ENCODE data around the gene C1orf105. TPM values are rescaled to one million over a fixed set of nuclear protein-coding genes. Genes with fewer than 3 reads are reported as not detected.

C1orf105 gene
- polyA plus RNA-seq, 1 donor (not counting 4 experiments of a cell fraction or from before 2014, with no cell fraction given) = not detected

- H3K36me3 ChIP-seq (ENCODE audit: control insufficient read depth in 2 of 2, extremely low read depth in 1 of 2, insufficient read depth in 2 of 2, low read length in 2 of 2) = no peaks in the 10 kb centered on the region
- TF ChIP-seq EZH2 (IDR thresholded peaks at IDR 0.05; ENCODE audit: low read length) (no peak), CTCF (optimal IDR thresholded peaks at IDR 0.05 in 1 of 3, IDR thresholded peaks at IDR 0.05 in 1 of 3, conservative IDR thresholded peaks at IDR 0.05 in 1 of 3; ENCODE audit: extremely low read depth in 1 of 3, insufficient read depth in 2 of 3, low read length in 3 of 3) (no peak)
Measured at GRCh38 chr1:172388490-172388889, 32.0 kb upstream of the C1orf105 start.

GRCh38 chr1:172390301-172390682 lies 30.2 kb upstream of the C1orf105 start:
- H3K9me1 ChIP-seq (ENCODE audit: control insufficient read depth, extremely low read depth, insufficient read depth, low read length) = no peaks in the 10 kb centered on the region
- no peaks in the 10 kb centered on the region for H3K9me3 ChIP-seq (ENCODE audit: control insufficient read depth, low read depth, low read length)
- peak overlapping the region; percentile 87 for H3K4me2 ChIP-seq (ENCODE audit: control insufficient read depth, extremely low read depth, insufficient read depth, low read depth, low read length)
- peak; percentile 68 for FAIRE-seq
- no peaks in the 10 kb centered on the region for H3K27me3 ChIP-seq (ENCODE audit: control insufficient read depth, extremely low read depth, insufficient read depth, low read length)
- no peaks in the 10 kb centered on the region for H3K79me2 ChIP-seq (ENCODE audit: control insufficient read depth, insufficient read depth, low read length)
- dilution Hi-C loops (cut with MboI; ENCODE audit: extremely low pct_ligation_motif_present, low sequenced_read_pairs) = no loop called here
- no peak overlapping the region for H3K4me3 ChIP-seq (ENCODE audit: control insufficient read depth in 2 of 3, extremely low read depth in 1 of 3, insufficient read depth in 2 of 3, low read depth in 1 of 3, low read length in 3 of 3)
- no peak overlapping the region for H3K9ac ChIP-seq (ENCODE audit: control insufficient read depth, extremely low read depth, insufficient read depth, low read length)
- DNase-seq (ENCODE audit: low read depth, low spot score) = no peak
- peaks cover 17% of the 10 kb centered on the region for H3K4me1 ChIP-seq (ENCODE audit: control insufficient read depth, extremely low read depth, insufficient read depth, low read length)
- no peak overlapping the region for H3K27ac ChIP-seq (ENCODE audit: control insufficient read depth, insufficient read depth, low read length)
- H3K36me3 ChIP-seq (ENCODE audit: control insufficient read depth in 2 of 2, extremely low read depth in 1 of 2, insufficient read depth in 2 of 2, low read length in 2 of 2) = no peaks in the 10 kb centered on the region
- no peaks in the 10 kb centered on the region for H4K20me1 ChIP-seq (ENCODE audit: control insufficient read depth, extremely low read depth, insufficient read depth, low read length)
- no peak overlapping the region for H2AFZ ChIP-seq (ENCODE audit: control insufficient read depth, low read length)
- TF ChIP-seq CTCF (optimal IDR thresholded peaks at IDR 0.05 in 1 of 3, IDR thresholded peaks at IDR 0.05 in 1 of 3, conservative IDR thresholded peaks at IDR 0.05 in 1 of 3; ENCODE audit: extremely low read depth in 1 of 3, insufficient read depth in 2 of 3, low read length in 3 of 3) (no peak), EZH2 (IDR thresholded peaks at IDR 0.05; ENCODE audit: low read length) (no peak)

More at GRCh38 chr1:172388490-172388889, 32.0 kb upstream of the C1orf105 start:
- dilution Hi-C loops (cut with MboI; ENCODE audit: extremely low pct_ligation_motif_present, low sequenced_read_pairs) = no loop called here
- FAIRE-seq = no peak
- Histone ChIP-seq H3K27me3 (ENCODE audit: control insufficient read depth, extremely low read depth, insufficient read depth, low read length) (no peaks in the 10 kb centered on the region), H3K27ac (ENCODE audit: control insufficient read depth, insufficient read depth, low read length) (no peak overlapping the region), H2AFZ (ENCODE audit: control insufficient read depth, low read length) (no peak overlapping the region), H4K20me1 (ENCODE audit: control insufficient read depth, extremely low read depth, insufficient read depth, low read length) (no peaks in the 10 kb centered on the region), H3K4me1 (ENCODE audit: control insufficient read depth, extremely low read depth, insufficient read depth, low read length) (peaks cover 10% of the 10 kb centered on the region), H3K4me3 (ENCODE audit: control insufficient read depth in 2 of 3, extremely low read depth in 1 of 3, insufficient read depth in 2 of 3, low read depth in 1 of 3, low read length in 3 of 3) (no peak overlapping the region), H3K4me2 (ENCODE audit: control insufficient read depth, extremely low read depth, insufficient read depth, low read depth, low read length) (no peak overlapping the region), H3K9me1 (ENCODE audit: control insufficient read depth, extremely low read depth, insufficient read depth, low read length) (no peaks in the 10 kb centered on the region), H3K79me2 (ENCODE audit: control insufficient read depth, insufficient read depth, low read length) (no peaks in the 10 kb centered on the region), H3K9me3 (ENCODE audit: control insufficient read depth, low read depth, low read length) (no peaks in the 10 kb centered on the region), H3K9ac (ENCODE audit: control insufficient read depth, extremely low read depth, insufficient read depth, low read length) (no peak overlapping the region)
- no peak for DNase-seq (ENCODE audit: low read depth, low spot score)

Data from keratinocyte (primary cell).